ENCODE results near the gene TPPP2. TPM values are rescaled to one million over a fixed set of nuclear protein-coding genes. Genes with fewer than 3 reads are reported as not detected.
A peak's percentile ranks its signal among the peaks of the same experiment; 100 is the strongest.

The TPPP2 gene
- total and polyA plus RNA-seq, 9 of the 15 experiments (the other 6 are each of a cell fraction or from before 2014, with no cell fraction given) = 0.18 TPM; not detected in 8

DNA sequence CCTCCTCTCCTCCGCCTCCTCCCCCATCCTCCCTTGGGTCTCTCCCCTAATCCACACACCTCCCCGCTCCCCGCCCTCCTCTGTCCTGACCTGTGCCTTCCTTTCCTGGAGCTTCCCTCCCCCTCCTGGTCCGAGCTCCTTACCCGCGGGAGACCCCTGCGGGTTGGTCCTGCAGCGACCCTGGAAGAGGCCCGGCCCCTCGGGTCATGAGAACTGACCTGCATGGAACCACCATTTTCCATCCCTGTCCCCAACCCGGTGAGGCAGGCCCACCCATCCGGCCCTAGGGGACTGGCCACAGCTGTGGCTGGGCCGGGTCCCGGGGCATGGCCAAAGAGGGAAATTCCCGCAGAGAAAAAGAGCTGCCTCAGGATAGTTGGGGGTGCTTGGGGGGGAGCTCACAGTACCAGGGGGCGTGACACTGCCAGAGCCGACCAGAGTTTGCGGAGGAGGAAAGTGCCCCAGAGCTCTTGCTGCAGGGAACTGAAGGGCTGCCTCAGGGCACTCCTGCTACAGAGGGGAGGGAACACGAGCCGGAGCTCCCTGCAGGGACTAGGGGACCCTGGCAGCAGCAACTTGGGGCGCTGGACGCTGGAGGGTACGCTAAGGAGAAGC lies 40.7 kb downstream of the TPPP2 start:
- 0 out of 4 replicates have a peak, but pooled peaks of 1 of the 2 experiments have one; percentile 45 for TF ChIP-seq HDAC1 (IDR thresholded peaks at IDR 0.05)
- peak; percentile 36; the same call in 1 of the 2 replicates for TF ChIP-seq RBFOX2 (IDR thresholded peaks at IDR 0.05; ENCODE audit: low read depth, low read length)
- 0 out of 2 replicates have a peak, but pooled peaks have one; percentile 3 for TF ChIP-seq ZFX (CRISPR knock-in tag; IDR thresholded peaks at IDR 0.05)
- no peak for TF ChIP-seq ARID2 (IDR thresholded peaks at IDR 0.05)
- no peak for TF ChIP-seq ZNF12 (CRISPR knock-in tag; IDR thresholded peaks at IDR 0.05)
- TF ChIP-seq MEIS2 (IDR thresholded peaks at IDR 0.05; ENCODE audit: partially characterized antibody) = no peak
- peak in 3 of 4 experiments; percentile 22 to 38 (median 36) for DNase-seq (ENCODE audit: extremely low read depth in 1 of 4, low spot score in 3 of 4)
- no peak for FAIRE-seq
- H3K4me2 ChIP-seq (ENCODE audit: insufficient read depth, low read length) = peak overlapping the region; percentile 72
- intact Hi-C loops (cut with micrococcal nuclease) = no loop called here
- peak overlapping the region; percentile 41 for H3K4me3 ChIP-seq
- H4K20me1 ChIP-seq (replicated peaks; ENCODE audit: control insufficient read depth, insufficient read depth, low read length) = no peaks in the 10 kb centered on the region
- H3K27ac ChIP-seq (ENCODE audit: extremely low read depth, low read depth, low read length) = no peak overlapping the region; the same call in 2 of the 3 replicates
- H3K79me2 ChIP-seq (ENCODE audit: control insufficient read depth, insufficient read depth, low read length) = no peaks in the 10 kb centered on the region; the same call in 2 of the 3 replicates
- no peaks in the 10 kb centered on the region for H3K9me1 ChIP-seq (ENCODE audit: control insufficient read depth, insufficient read depth, low read length)
- ChIA-PET CTCF (ENCODE audit: low intra/inter-chr PET ratio) (interaction anchor here (1.9 to 4.6 kb wide), 2 partner anchors 21 to 35 kb away, joined by 10 to 54 read pairs; no protein-coding TSS in a partner anchor), POLR2A (interaction anchor here (0.6 to 2.0 kb wide), 10 partner anchors 9 to 121 kb away, joined by 3 to 6 read pairs (median 4); partner anchors contain the start of gene RNASE8)
- no peaks in the 10 kb centered on the region for H3K27me3 ChIP-seq (ENCODE audit: control insufficient read depth in 2 of 2, insufficient read depth in 2 of 2, low read length in 2 of 2)
- peak overlapping the region; percentile 38 to 91; a peak in 3 of 4 replicates for H3K9ac ChIP-seq (ENCODE audit: insufficient read depth in 1 of 2, low read depth in 2 of 2, low read length in 2 of 2)
- TSS peak; percentile 36 for BruUV-seq (replicated peaks)
- WGBS (ENCODE audit: insufficient coverage, low coverage, missing lambda C conversion rate) = 14% methylated on average over 8 of the region's 23 CpGs
- no peaks in the 10 kb centered on the region for H3K36me3 ChIP-seq (ENCODE audit: control insufficient read depth, insufficient read depth, low read length)
- peaks cover 2 to 41% of the 10 kb centered on the region in 2 experiments; a peak in 3 of 5 replicates for H3K4me1 ChIP-seq (replicated peaks in 1 of 2; ENCODE audit: control insufficient read depth in 2 of 2, insufficient read depth in 2 of 2, low read length in 2 of 2)
- H2AFZ ChIP-seq (ENCODE audit: low read depth, low read length) = peak overlapping the region; percentile 87
- in situ Hi-C loops (cut with MboI) = no loop called here
- H3K9me3 ChIP-seq (replicated peaks; ENCODE audit: control insufficient read depth, insufficient read depth, low read depth, low read length) = no peaks in the 10 kb centered on the region
- peak; percentile 4; the same call in 2 of the 3 replicates for ATAC-seq

Measured in K562 (cell line).